ENCODE results near the gene CD276. TPM values are rescaled to one million over a fixed set of nuclear protein-coding genes. Genes with fewer than 3 reads are reported as not detected.

CD276 gene
- total RNA-seq, 1 experiment from 2014 or later = 133 TPM

- Histone ChIP-seq H2BK5ac (ENCODE audit: insufficient read length, low read length) (no peak overlapping the region), H3K4me2 (ENCODE audit: insufficient read depth, insufficient read length, low read length) (no peak overlapping the region), H2BK120ac (ENCODE audit: low read depth, low read length, poor library complexity, severe bottlenecking) (no peak overlapping the region), H4K8ac (replicated peaks; ENCODE audit: insufficient read length, low read depth, low read length) (no peak overlapping the region), H2AFZ (ENCODE audit: low read length) (no peak overlapping the region), H3T11ph (ENCODE audit: low read length) (no peak overlapping the region), H3K18ac (ENCODE audit: insufficient read length, low read depth, low read length) (no peak overlapping the region), H3K79me1 (ENCODE audit: insufficient read depth, low read depth, low read length, poor library complexity, severe bottlenecking) (no peaks in the 10 kb centered on the region), H3K4me1 (ENCODE audit: insufficient read depth, low read length) (no peaks in the 10 kb centered on the region), H4K5ac (ENCODE audit: insufficient read length, low read depth, low read length) (no peak overlapping the region), H2BK20ac (ENCODE audit: low read depth, low read length, poor library complexity, severe bottlenecking) (no peak overlapping the region), H4K20me1 (ENCODE audit: control insufficient read depth, insufficient read depth, insufficient read length) (no peaks in the 10 kb centered on the region), H3K56ac (ENCODE audit: insufficient read length, low read depth, low read length) (no peak overlapping the region), H2BK12ac (ENCODE audit: insufficient read length, low read depth, low read length) (no peak overlapping the region), H3K9ac (ENCODE audit: extremely low read depth, insufficient read length, low read length) (no peak overlapping the region), H3K23ac (ENCODE audit: insufficient read length, low read depth, low read length) (no peak overlapping the region), H3K4ac (ENCODE audit: low read depth, low read length) (no peak overlapping the region), H3K9me3 (ENCODE audit: control insufficient read depth, low read depth, low read length) (no peaks in the 10 kb centered on the region), H3K27ac (ENCODE audit: insufficient read length, low read depth, low read length) (no peak overlapping the region), H3K14ac (ENCODE audit: insufficient read depth, low read length) (no peak overlapping the region), H3K79me2 (ENCODE audit: insufficient read depth, low read length) (no peaks in the 10 kb centered on the region), H2AK5ac (ENCODE audit: insufficient read length, low read length) (no peak overlapping the region), H4K91ac (ENCODE audit: insufficient read length, low read depth, low read length) (no peak overlapping the region), H3K23me2 (ENCODE audit: insufficient read length, low read depth, low read length, poor library complexity, severe bottlenecking) (no peaks in the 10 kb centered on the region), H3K27me3 (ENCODE audit: insufficient read depth, low read length) (no peaks in the 10 kb centered on the region; the same call in 1 of the 2 replicates), H2BK15ac (ENCODE audit: low read depth, low read length) (no peak overlapping the region)
- Mint-ChIP-seq H3K36me3 (ENCODE audit: insufficient read depth in 1 of 3, low read depth in 3 of 3) (peaks cover 12 to 25% (median 19%) of the 10 kb centered on the region in 3 experiments; a peak in 6 of 7 replicates), H3K9me3 (no peaks in the 10 kb centered on the region), H3K27ac (no peak overlapping the region), H3K4me3 (no peak overlapping the region), H3K27me3 (ENCODE audit: low read depth) (no peaks in the 10 kb centered on the region; the same call in 1 of the 2 replicates), H3K4me1 (peaks cover 3 to 5% of the 10 kb centered on the region in 2 experiments; a peak in 2 of 4 replicates)
- DNase-seq = no peak
- WGBS (ENCODE audit: extremely low coverage, insufficient read length, low lambda C conversion rate) = no CpG with 5 or more reads among the region's 6 CpGs
- TF ChIP-seq, protein P1, sequence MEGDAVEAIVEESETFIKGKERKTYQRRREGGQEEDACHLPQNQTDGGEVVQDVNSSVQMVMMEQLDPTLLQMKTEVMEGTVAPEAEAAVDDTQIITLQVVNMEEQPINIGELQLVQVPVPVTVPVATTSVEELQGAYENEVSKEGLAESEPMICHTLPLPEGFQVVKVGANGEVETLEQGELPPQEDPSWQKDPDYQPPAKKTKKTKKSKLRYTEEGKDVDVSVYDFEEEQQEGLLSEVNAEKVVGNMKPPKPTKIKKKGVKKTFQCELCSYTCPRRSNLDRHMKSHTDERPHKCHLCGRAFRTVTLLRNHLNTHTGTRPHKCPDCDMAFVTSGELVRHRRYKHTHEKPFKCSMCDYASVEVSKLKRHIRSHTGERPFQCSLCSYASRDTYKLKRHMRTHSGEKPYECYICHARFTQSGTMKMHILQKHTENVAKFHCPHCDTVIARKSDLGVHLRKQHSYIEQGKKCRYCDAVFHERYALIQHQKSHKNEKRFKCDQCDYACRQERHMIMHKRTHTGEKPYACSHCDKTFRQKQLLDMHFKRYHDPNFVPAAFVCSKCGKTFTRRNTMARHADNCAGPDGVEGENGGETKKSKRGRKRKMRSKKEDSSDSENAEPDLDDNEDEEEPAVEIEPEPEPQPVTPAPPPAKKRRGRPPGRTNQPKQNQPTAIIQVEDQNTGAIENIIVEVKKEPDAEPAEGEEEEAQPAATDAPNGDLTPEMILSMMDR (conservative IDR thresholded peaks at IDR 0.05) = no peak
These were observed 32.2 kb downstream of the CD276 start for GRCh38 chr15:73716417-73716816.
